ENCODE data around the gene CADPS2.

The CADPS2 gene

GRCh38 chr7:122914812-122915211 is 28.6 kb upstream of the CADPS2 start:
- TF ChIP-seq CREB1 (IDR thresholded peaks at IDR 0.05; ENCODE audit: low read depth): no peak
- no peak for TF ChIP-seq TAF1 (IDR thresholded peaks at IDR 0.05; ENCODE audit: low read depth)
- no peak for TF ChIP-seq MAX (IDR thresholded peaks at IDR 0.05)
- TF ChIP-seq TEAD4 (IDR thresholded peaks at IDR 0.05): no peak
- TF ChIP-seq REST (IDR thresholded peaks at IDR 0.05; ENCODE audit: low read depth): no peak
- TF ChIP-seq ZBTB7A (IDR thresholded peaks at IDR 0.05; ENCODE audit: low read depth): no peak
- no peak for TF ChIP-seq FOXM1 (IDR thresholded peaks at IDR 0.05; ENCODE audit: borderline replicate concordance, low read depth)
- TF ChIP-seq NFIC (IDR thresholded peaks at IDR 0.05): no peak
- no peak for TF ChIP-seq EP300 (IDR thresholded peaks at IDR 0.05; ENCODE audit: borderline replicate concordance)
- TF ChIP-seq CEBPB (IDR thresholded peaks at IDR 0.05): no peak
- TF ChIP-seq RAD21 (IDR thresholded peaks at IDR 0.05; ENCODE audit: low read depth): no peak
- no peak for TF ChIP-seq TCF12 (IDR thresholded peaks at IDR 0.05; ENCODE audit: low read depth)
- TF ChIP-seq EGR1 (IDR thresholded peaks at IDR 0.05): no peak
- TF ChIP-seq USF1 (IDR thresholded peaks at IDR 0.05): no peak
- no peak for TF ChIP-seq YY1 (IDR thresholded peaks at IDR 0.05; ENCODE audit: low read depth)

GRCh38 chr7:122913608-122914007 is 27.3 kb upstream of the CADPS2 start:
- TF ChIP-seq CREB1 (IDR thresholded peaks at IDR 0.05; ENCODE audit: low read depth): no peak
- no peak for TF ChIP-seq REST (IDR thresholded peaks at IDR 0.05; ENCODE audit: low read depth)
- TF ChIP-seq YY1 (IDR thresholded peaks at IDR 0.05; ENCODE audit: low read depth): no peak
- no peak for TF ChIP-seq EP300 (IDR thresholded peaks at IDR 0.05; ENCODE audit: borderline replicate concordance)
- no peak for TF ChIP-seq MAX (IDR thresholded peaks at IDR 0.05)

- TF ChIP-seq USF1 (IDR thresholded peaks at IDR 0.05) (peak; percentile 68), REST (IDR thresholded peaks at IDR 0.05; ENCODE audit: low read depth) (no peak)
Measured at GRCh38 chr7:122902751-122903495, 16.7 kb upstream of the CADPS2 start.

GRCh38 chr7:122901250-122901649 is 15.0 kb upstream of the CADPS2 start:
- no peak for TF ChIP-seq NFIC (IDR thresholded peaks at IDR 0.05)
- no peak for TF ChIP-seq TEAD4 (IDR thresholded peaks at IDR 0.05)
- TF ChIP-seq CREB1 (IDR thresholded peaks at IDR 0.05; ENCODE audit: low read depth): no peak
- TF ChIP-seq FOXM1 (IDR thresholded peaks at IDR 0.05; ENCODE audit: borderline replicate concordance, low read depth): no peak
- no peak for TF ChIP-seq TCF12 (IDR thresholded peaks at IDR 0.05; ENCODE audit: low read depth)
- TF ChIP-seq ZBTB7A (IDR thresholded peaks at IDR 0.05; ENCODE audit: low read depth): no peak
- no peak for TF ChIP-seq TAF1 (IDR thresholded peaks at IDR 0.05; ENCODE audit: low read depth)
- TF ChIP-seq RAD21 (IDR thresholded peaks at IDR 0.05; ENCODE audit: low read depth): no peak
- TF ChIP-seq MAX (IDR thresholded peaks at IDR 0.05): no peak
- no peak for TF ChIP-seq YY1 (IDR thresholded peaks at IDR 0.05; ENCODE audit: low read depth)
- no peak for TF ChIP-seq USF1 (IDR thresholded peaks at IDR 0.05)
- TF ChIP-seq REST (IDR thresholded peaks at IDR 0.05; ENCODE audit: low read depth): no peak
- TF ChIP-seq EGR1 (IDR thresholded peaks at IDR 0.05): no peak
- no peak for TF ChIP-seq CEBPB (IDR thresholded peaks at IDR 0.05)
- no peak for TF ChIP-seq EP300 (IDR thresholded peaks at IDR 0.05; ENCODE audit: borderline replicate concordance)
